ENCODE measurements around the gene MRPS18C.
A peak's percentile ranks its signal among the peaks of the same experiment; 100 is the strongest.

The MRPS18C gene

GRCh38 chr4:83484500-83485461, 28.9 kb downstream of the MRPS18C start, which contains the start of gene ABRAXAS1 (continued):
- TF ChIP-seq ZNF394 (tag by site-specific recombination; IDR thresholded peaks at IDR 0.05; ENCODE audit: borderline replicate concordance), result no peak
- TF ChIP-seq ZNF24 (tag by site-specific recombination; IDR thresholded peaks at IDR 0.05), result no peak
- no peak for TF ChIP-seq ZNF311 (tag by site-specific recombination; IDR thresholded peaks at IDR 0.05; ENCODE audit: borderline replicate concordance)

DNA sequence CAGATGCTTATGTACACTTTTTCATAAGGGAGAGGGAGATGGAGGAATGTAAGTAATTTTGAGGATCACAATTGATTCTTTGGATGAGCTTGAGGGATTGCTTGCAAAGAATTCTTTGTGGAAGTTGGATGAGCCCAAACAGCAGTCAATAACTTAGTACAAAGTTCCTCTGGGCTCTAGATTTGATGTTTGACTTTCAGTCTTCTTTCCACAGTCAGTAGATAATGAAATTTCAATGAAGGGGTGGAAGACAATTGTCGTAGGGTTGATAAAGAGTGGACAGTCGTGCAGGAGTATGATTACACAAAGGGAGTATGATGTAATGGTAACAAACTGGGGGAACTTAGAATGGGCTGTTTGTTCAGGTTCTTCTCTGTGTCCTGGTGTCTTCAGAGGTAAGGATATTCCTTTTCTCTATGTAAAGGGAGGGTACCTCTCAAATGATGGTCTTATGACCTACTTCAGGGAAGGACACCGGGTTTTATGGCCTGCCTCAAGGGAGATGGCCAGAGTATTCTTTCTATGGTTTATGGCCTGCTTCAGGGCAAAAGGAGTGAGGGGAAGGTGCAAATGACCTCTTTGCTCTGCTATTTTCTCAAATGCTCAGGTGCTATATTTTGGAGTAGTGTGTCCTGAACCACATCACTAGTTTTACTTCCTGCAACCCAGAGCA, 30.7 kb downstream of the MRPS18C start:
- TF ChIP-seq GLI2 (tag by site-specific recombination; IDR thresholded peaks at IDR 0.05; ENCODE audit: borderline replicate concordance, low read depth), result no peak
- peak; percentile 47; the same call in 1 of the 2 replicates for TF ChIP-seq ATF2 (tag by site-specific recombination; IDR thresholded peaks at IDR 0.05; ENCODE audit: low read depth)
- POLR2A ChIA-PET, result interaction anchor here (0.6 kb wide), 1 partner anchor 1120 kb away, joined by 5 read pairs; no protein-coding TSS in a partner anchor
- no peaks in the 10 kb centered on the region for H3K4me1 ChIP-seq (ENCODE audit: control insufficient read depth, insufficient read depth, low read length)
- no peaks in the 10 kb centered on the region for H3K9me3 ChIP-seq (ENCODE audit: control insufficient read depth, insufficient read depth, low read depth, low read length)
- H3K4me3 ChIP-seq (ENCODE audit: low read depth, low read length), result no peak overlapping the region
- CTCF ChIA-PET, result no interaction called here
- H3K36me3 ChIP-seq (ENCODE audit: control insufficient read depth in 2 of 2, insufficient read depth in 1 of 2, low read length in 2 of 2), result no peaks in the 10 kb centered on the region
- H3K27ac ChIP-seq (ENCODE audit: extremely low read depth, low read depth, low read length), result no peak overlapping the region

- POLR2A ChIA-PET, result no interaction called here
- no peaks in the 10 kb centered on the region for H3K36me3 ChIP-seq (ENCODE audit: control insufficient read depth in 2 of 2, insufficient read depth in 1 of 2, low read length in 2 of 2)
- TF ChIP-seq ZNF184 (tag by site-specific recombination; IDR thresholded peaks at IDR 0.05), result no peak
- TF ChIP-seq ZNF10 (tag by site-specific recombination; IDR thresholded peaks at IDR 0.05), result no peak
- no peak for TF ChIP-seq ZFP3 (tag by site-specific recombination; IDR thresholded peaks at IDR 0.05; ENCODE audit: low read depth)
- no peak overlapping the region for H3K27ac ChIP-seq (ENCODE audit: extremely low read depth, low read depth, low read length)
- H3K9me3 ChIP-seq (ENCODE audit: control insufficient read depth, insufficient read depth, low read depth, low read length), result no peaks in the 10 kb centered on the region
- no peak overlapping the region for H3K4me3 ChIP-seq (ENCODE audit: low read depth, low read length)
- CTCF ChIA-PET, result interaction anchor here (0.7 to 1.7 kb wide), 4 partner anchors 8 to 647 kb away, joined by 3 to 8 read pairs (median 4); no protein-coding TSS in a partner anchor
- H3K4me1 ChIP-seq (ENCODE audit: control insufficient read depth, insufficient read depth, low read length), result no peaks in the 10 kb centered on the region
These were observed 34.0 kb downstream of the MRPS18C start for GRCh38 chr4:83489711-83490326.

GRCh38 chr4:83490876-83491450, 35.1 kb downstream of the MRPS18C start:
- POLR2A ChIA-PET, result no interaction called here
- CTCF ChIA-PET, result interaction anchor here (0.5 to 1.9 kb wide), 11 partner anchors 10 to 1096 kb away, joined by 3 to 9 read pairs (median 3); no protein-coding TSS in a partner anchor

More at GRCh38 chr4:83490876-83491450, 35.1 kb downstream of the MRPS18C start:
- no peaks in the 10 kb centered on the region for H3K36me3 ChIP-seq (ENCODE audit: control insufficient read depth in 2 of 2, insufficient read depth in 1 of 2, low read length in 2 of 2)
- no peaks in the 10 kb centered on the region for H3K9me3 ChIP-seq (ENCODE audit: control insufficient read depth, insufficient read depth, low read depth, low read length)
- TF ChIP-seq BCL6B (tag by site-specific recombination; IDR thresholded peaks at IDR 0.05), result no peak
- TF ChIP-seq SP7 (tag by site-specific recombination; IDR thresholded peaks at IDR 0.05), result no peak
- TF ChIP-seq ZNF362 (tag by site-specific recombination; IDR thresholded peaks at IDR 0.05), result peak; percentile 47; the same call in 1 of the 2 replicates
- no peak for TF ChIP-seq ZNF398 (tag by site-specific recombination; IDR thresholded peaks at IDR 0.05)
- TF ChIP-seq RBAK (tag by site-specific recombination; IDR thresholded peaks at IDR 0.05), result no peak
- no peak for TF ChIP-seq OVOL3 (tag by site-specific recombination; IDR thresholded peaks at IDR 0.05)
- TF ChIP-seq, protein P1, sequence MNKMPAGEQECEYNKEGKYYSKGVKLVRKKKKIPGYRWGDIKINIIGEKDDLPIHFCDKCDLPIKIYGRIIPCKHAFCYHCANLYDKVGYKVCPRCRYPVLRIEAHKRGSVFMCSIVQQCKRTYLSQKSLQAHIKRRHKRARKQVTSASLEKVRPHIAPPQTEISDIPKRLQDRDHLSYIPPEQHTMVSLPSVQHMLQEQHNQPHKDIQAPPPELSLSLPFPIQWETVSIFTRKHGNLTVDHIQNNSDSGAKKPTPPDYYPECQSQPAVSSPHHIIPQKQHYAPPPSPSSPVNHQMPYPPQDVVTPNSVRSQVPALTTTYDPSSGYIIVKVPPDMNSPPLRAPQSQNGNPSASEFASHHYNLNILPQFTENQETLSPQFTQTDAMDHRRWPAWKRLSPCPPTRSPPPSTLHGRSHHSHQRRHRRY (tag by site-specific recombination; IDR thresholded peaks at IDR 0.05), result no peak
- TF ChIP-seq ZSCAN16 (tag by site-specific recombination; IDR thresholded peaks at IDR 0.05), result no peak
- no peak overlapping the region for H3K27ac ChIP-seq (ENCODE audit: extremely low read depth, low read depth, low read length)
- no peak overlapping the region for H3K4me3 ChIP-seq (ENCODE audit: low read depth, low read length)
- H3K4me1 ChIP-seq (ENCODE audit: control insufficient read depth, insufficient read depth, low read length), result no peaks in the 10 kb centered on the region
